Gastrocnemius medialis (tissue), 4 donors: Measurements from ENCODE around the gene CASTOR1. TPM values are rescaled to one million over a fixed set of nuclear protein-coding genes. Genes with fewer than 3 reads are reported as not detected.
A peak's percentile ranks its signal among the peaks of the same experiment; 100 is the strongest.

Experiments used
- ATAC-seq, 2 donors: fragments of 150-250 bp; one replicate each; pipeline ENCODE4 v1.9.1; 2016
- DNase-seq, 2 donors: peaks; one replicate each; pipeline ENCODE4 v3.0.0-alpha.2; 2019
- H3K27ac ChIP-seq, 4 donors: fragments of 200-600 bp; sonication (generic); 1 replicate in 1 of 4; 2 replicates in 3 of 4; pipeline ENCODE4 v1.5.1; 2016 to 2018; ENCODE audit warnings: mild to moderate bottlenecking in 2 of 4, moderate library complexity in 1 of 4
- H3K27me3 ChIP-seq, 3 donors: fragments of 200-600 bp; sonication (generic) in 2 of 3; 1 replicate in 1 of 3; 2 replicates in 2 of 3; pipeline versions ENCODE4 v1.5.1 to v1.6.0; 2016 to 2019; ENCODE audit warnings: mild to moderate bottlenecking in 1 of 3, moderate library complexity in 1 of 3
- H3K36me3 ChIP-seq, 2 donors: fragments of 200-600 bp; sonication (generic) in 1 of 2; one replicate each; pipeline ENCODE4 v1.5.1; 2017 to 2018
- H3K4me1 ChIP-seq, 2 donors: fragments of 200-600 bp; sonication (generic) in 1 of 2; one replicate each; pipeline ENCODE4 v1.5.1; 2016 to 2017; ENCODE audit warnings: mild to moderate bottlenecking in 2 of 2
- H3K4me3 ChIP-seq, 4 donors: fragments of 200-600 bp; sonication (generic) in 3 of 4; 1 replicate in 1 of 4; 2 replicates in 3 of 4; pipeline ENCODE4 v1.5.1; 2016 to 2019; ENCODE audit warnings: mild to moderate bottlenecking in 2 of 4
- H3K9me3 ChIP-seq, 3 donors: fragments of 200-600 bp; sonication (generic) in 2 of 3; 1 replicate in 1 of 3; 2 replicates in 2 of 3; pipeline ENCODE4 v1.5.1; 2016 to 2019
- POLR2A ChIP-seq, 2 donors: fragments of 450-650 bp; IDR thresholded peaks; one replicate each; pipeline ENCODE4 v1.6.1; 2017; ENCODE audit warnings: antibody characterized with exemption in 2 of 2, mild to moderate bottlenecking in 2 of 2, moderate library complexity in 2 of 2
- in situ Hi-C, 4 donors: fragments of 200-750 bp; cut with MboI; loops; one replicate each; pipeline versions ENCODE4 v1.15.0 to v1.8.0; 2017; ENCODE audit warnings: low sequenced_read_pairs in 4 of 4
- intact Hi-C: fragments of 100-400 bp; cut with DNase I; formaldehyde crosslinking; loops from one replicate; pipeline ENCODE4 v1.15.1; 2023; ENCODE audit warnings: low total_unique reads
- total RNA-seq, 4 donors: library from RNA; depleted of rRNA; stranded (reverse); fragments of >200 nt; gene quantifications; one replicate each; pipeline versions ENCODE4 v1.1.0 to v1.2.3, GENCODE V29; 2016
- TF ChIP-seq, protein P1 (sequence below), 5 experiments: fragments of 450-650 bp in 3 of 5; fragments of 200-600 bp in 2 of 5; sonication (generic) in 2 of 5; IDR thresholded peaks in 4 of 5; conservative IDR thresholded peaks in 1 of 5; 1 replicate in 4 of 5; 2 replicates in 1 of 5; pipeline ENCODE4 v1.5.1; 2016 to 2019; ENCODE audit warnings: antibody characterized with exemption in 5 of 5, mild to moderate bottlenecking in 3 of 5, moderate library complexity in 3 of 5

The CASTOR1 gene
- total RNA-seq, 4 donors from 2014 or later, result 3.5 to 6.5 (median 5.6) TPM

DNA sequence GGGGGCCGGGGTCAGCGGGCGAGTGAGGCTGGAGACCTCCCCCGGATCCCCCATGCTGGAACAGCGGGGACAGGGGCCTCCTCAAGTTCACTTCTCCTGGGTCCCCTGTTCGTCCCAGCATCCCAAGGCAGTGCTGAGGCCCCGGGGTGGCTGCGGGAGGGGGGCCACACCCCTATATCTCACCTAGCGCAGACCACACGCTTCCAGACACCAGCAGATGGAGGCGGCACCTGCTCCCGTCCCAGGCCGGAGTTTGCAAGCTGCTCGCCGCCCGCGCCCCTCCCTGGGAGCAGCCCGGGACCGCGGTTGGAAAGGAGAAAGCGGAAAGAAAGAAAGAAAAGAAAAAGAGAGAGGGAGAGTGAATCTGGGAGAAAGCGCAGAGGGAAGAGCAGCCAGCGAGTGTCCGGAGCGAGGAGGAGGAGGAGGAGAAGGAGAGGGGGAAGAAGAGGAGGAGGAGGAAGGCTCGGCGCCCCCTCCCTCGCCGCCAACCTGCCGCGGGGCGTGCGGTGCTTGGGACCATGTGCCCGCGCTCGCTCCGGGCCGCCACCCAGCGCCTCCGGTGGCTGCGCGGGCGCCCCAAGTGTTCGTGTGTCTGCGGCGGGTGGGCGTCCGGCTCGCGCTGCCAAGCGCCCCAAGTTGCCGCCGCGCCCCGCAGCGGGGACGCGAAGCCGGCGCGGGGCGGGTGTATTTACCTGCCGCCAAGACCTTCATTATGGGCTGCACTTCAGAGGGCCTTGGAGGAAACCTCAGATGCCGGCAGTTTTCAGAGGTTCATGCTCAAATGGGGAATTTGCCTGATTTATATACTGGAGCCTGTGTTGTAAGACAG is 43.1 kb downstream of the CASTOR1 start, which contains the start of gene LIF:
Gene LIF, minus strand, starts transcription at position 775 of the 829 bp plus-strand sequence. Its CDS starts 64 bp downstream, at position 711.
- in situ Hi-C loops (no loop called here), intact Hi-C loops (no loop called here)
- Histone ChIP-seq H3K36me3 (no peaks in the 10 kb centered on the region), H3K4me3 (peak within 1 kb of the TSS; percentile 38 to 59 (median 49)), H3K27me3 (peaks cover 27 to 35% (median 31%) of the 10 kb centered on the region in 3 donors), H3K9me3 (no peaks in the 10 kb centered on the region), H3K4me1 (peaks cover 0 to 6% of the 10 kb centered on the region in 2 donors), H3K27ac (peak within 1 kb of the TSS in 1 of 4 donors; percentile 25)
- ATAC-seq, result no peak
- no peak for DNase-seq
- TF ChIP-seq, protein P1, sequence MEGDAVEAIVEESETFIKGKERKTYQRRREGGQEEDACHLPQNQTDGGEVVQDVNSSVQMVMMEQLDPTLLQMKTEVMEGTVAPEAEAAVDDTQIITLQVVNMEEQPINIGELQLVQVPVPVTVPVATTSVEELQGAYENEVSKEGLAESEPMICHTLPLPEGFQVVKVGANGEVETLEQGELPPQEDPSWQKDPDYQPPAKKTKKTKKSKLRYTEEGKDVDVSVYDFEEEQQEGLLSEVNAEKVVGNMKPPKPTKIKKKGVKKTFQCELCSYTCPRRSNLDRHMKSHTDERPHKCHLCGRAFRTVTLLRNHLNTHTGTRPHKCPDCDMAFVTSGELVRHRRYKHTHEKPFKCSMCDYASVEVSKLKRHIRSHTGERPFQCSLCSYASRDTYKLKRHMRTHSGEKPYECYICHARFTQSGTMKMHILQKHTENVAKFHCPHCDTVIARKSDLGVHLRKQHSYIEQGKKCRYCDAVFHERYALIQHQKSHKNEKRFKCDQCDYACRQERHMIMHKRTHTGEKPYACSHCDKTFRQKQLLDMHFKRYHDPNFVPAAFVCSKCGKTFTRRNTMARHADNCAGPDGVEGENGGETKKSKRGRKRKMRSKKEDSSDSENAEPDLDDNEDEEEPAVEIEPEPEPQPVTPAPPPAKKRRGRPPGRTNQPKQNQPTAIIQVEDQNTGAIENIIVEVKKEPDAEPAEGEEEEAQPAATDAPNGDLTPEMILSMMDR (IDR thresholded peaks at IDR 0.05 in 4 of 5, conservative IDR thresholded peaks at IDR 0.05 in 1 of 5), result no peak
- no peak for TF ChIP-seq POLR2A (IDR thresholded peaks at IDR 0.05)

DNA sequence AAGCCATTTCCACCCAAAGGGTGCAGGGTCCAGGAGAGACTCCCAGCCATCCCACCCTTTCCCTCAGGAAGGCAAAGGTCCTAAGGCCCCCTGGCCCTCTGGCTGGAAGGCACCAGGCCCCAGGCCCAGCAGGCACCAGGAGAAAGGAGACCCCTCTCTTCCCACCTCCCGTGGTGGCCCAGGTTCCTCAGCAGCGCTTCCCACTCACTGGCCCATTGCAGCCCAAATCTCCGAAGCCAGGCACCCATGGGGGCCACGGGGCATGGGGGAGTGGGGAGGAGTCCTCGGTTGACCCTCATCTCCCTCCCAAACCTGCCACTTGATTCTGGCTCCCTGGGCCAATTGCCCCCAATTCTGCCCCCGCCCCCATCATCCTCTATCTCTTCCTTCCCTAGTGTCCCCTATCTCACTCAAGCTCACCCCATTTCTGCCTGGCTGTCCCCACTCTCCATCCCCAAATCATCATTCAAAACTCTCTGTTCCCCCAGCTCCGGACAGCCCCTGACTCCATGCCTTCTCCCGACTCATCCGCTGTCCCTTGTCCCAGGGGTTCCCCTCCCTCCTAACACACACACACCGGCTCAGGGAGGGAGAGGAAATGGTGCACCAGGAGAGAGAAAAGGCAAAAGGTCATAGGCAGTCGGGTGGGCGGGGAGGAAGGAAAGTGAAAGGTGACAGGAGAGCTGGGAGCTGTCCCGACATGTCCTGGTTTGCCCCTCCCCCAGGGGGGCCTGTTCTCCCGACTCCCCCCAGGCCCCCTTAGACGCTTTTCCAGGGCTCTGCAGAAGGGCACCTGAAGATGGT is 43.9 kb downstream of the CASTOR1 start:
- intact Hi-C loops (no loop called here), in situ Hi-C loops (no loop called here)
- Histone ChIP-seq H3K36me3 (no peaks in the 10 kb centered on the region), H3K9me3 (no peaks in the 10 kb centered on the region), H3K27ac (peak overlapping the region in 1 of 4 donors; percentile 25), H3K4me3 (peak overlapping the region; percentile 38 to 59 (median 49)), H3K4me1 (peaks cover 0 to 6% of the 10 kb centered on the region in 2 donors), H3K27me3 (peaks cover 27 to 35% (median 31%) of the 10 kb centered on the region in 3 donors)
- DNase-seq (no peak), ATAC-seq (no peak)
- TF ChIP-seq, protein P1 (IDR thresholded peaks at IDR 0.05 in 4 of 5, conservative IDR thresholded peaks at IDR 0.05 in 1 of 5), result no peak
- TF ChIP-seq POLR2A (IDR thresholded peaks at IDR 0.05), result no peak

DNA sequence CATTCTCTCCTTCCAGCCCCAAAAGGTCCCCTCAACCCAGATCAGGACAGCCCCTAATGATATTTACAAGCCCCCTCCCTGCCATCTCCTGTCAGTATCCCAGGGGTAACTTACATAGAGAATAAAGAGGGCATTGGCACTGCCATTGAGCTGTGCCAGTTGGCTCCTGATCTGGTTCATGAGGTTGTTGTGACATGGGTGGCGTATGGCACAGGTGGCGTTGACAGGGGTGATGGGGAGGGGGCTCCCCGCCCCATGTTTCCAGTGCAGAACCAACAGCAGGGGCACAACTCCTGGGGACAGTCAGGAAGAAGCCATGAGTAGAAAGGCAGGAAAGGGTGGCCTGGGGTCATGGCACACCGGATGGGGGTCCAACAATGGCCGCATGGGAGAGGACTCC is 44.7 kb downstream of the CASTOR1 start:
- Histone ChIP-seq H3K27ac (no peak overlapping the region), H3K4me1 (peaks cover 0 to 6% of the 10 kb centered on the region in 2 donors), H3K27me3 (peaks cover 27 to 35% (median 31%) of the 10 kb centered on the region in 3 donors), H3K9me3 (no peaks in the 10 kb centered on the region), H3K4me3 (no peak overlapping the region), H3K36me3 (no peaks in the 10 kb centered on the region)
- intact Hi-C loops, result no loop called here
- DNase-seq, result no peak
- in situ Hi-C loops, result no loop called here
- no peak for ATAC-seq
- no peak for TF ChIP-seq POLR2A (IDR thresholded peaks at IDR 0.05)
- TF ChIP-seq, protein P1 (IDR thresholded peaks at IDR 0.05 in 4 of 5, conservative IDR thresholded peaks at IDR 0.05 in 1 of 5), result no peak

DNA sequence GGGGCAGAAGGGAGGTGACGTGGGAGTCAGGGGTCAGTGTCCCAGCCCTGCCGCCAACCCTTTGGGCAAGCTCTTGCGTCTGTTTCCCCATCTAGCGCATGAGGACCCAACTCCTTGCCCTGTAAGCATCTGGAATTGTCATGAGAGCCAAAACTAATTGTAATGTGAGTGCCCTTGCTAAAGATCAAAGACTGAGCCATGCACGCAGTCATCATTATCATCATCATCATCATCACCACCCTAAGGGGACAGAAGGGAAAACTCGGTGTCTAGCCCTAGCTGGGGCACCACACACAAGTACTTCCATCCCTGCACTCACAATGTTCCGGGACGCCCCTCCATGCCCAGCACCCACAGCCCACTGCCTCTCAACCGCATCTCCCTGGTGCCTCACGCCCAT is 45.2 kb downstream of the CASTOR1 start:
- in situ Hi-C loops (no loop called here), intact Hi-C loops (no loop called here)
- TF ChIP-seq POLR2A (IDR thresholded peaks at IDR 0.05), result no peak
- TF ChIP-seq, protein P1 (IDR thresholded peaks at IDR 0.05 in 4 of 5, conservative IDR thresholded peaks at IDR 0.05 in 1 of 5), result no peak
- H3K27me3 ChIP-seq, result peaks cover 27 to 35% (median 31%) of the 10 kb centered on the region in 3 donors
- no peak for DNase-seq
- no peak overlapping the region for H3K27ac ChIP-seq
- no peak overlapping the region for H3K4me3 ChIP-seq
- H3K9me3 ChIP-seq, result no peaks in the 10 kb centered on the region
- H3K4me1 ChIP-seq, result peaks cover 0 to 6% of the 10 kb centered on the region in 2 donors
- no peaks in the 10 kb centered on the region for H3K36me3 ChIP-seq
- no peak for ATAC-seq
